Measurements from ENCODE around the gene LHFPL6.

- TF ChIP-seq CTCF (IDR thresholded peaks at IDR 0.05; ENCODE audit: low read length) (no peak), EZH2 (IDR thresholded peaks at IDR 0.05; ENCODE audit: borderline replicate concordance, low read length) (no peak)
These were observed 128.4 kb downstream of the LHFPL6 start for GRCh38 chr13:39474600-39474999.

All from OCI-LY1 (cell line).